ENCODE measurements around the gene MEIOSIN.

MEIOSIN gene

GRCh38 chr19:45757695-45758094 is 24.5 kb downstream of the MEIOSIN start:
- Histone ChIP-seq H3K4me3 (no peak overlapping the region), H3K9me3 (ENCODE audit: low read depth, low read length) (no peaks in the 10 kb centered on the region), H3K9ac (ENCODE audit: insufficient read length) (no peak overlapping the region), H3K27ac (no peak overlapping the region), H3K36me3 (ENCODE audit: insufficient read depth, low read length) (no peaks in the 10 kb centered on the region)
- DNase-seq (ENCODE audit: low read depth, low spot score) = no peak
- TF ChIP-seq FOXP2 (optimal IDR thresholded peaks at IDR 0.05; ENCODE audit: control extremely low read depth, extremely low read length, insufficient read depth) (no peak), POLR2AphosphoS5 (IDR thresholded peaks at IDR 0.05; ENCODE audit: borderline replicate concordance, low read depth, low read length) (no peak), EZH2 (IDR thresholded peaks at IDR 0.05) (no peak)

- no peaks in the 10 kb centered on the region for H3K9me3 ChIP-seq (ENCODE audit: low read depth, low read length)
- H3K4me3 ChIP-seq = no peak overlapping the region
- H3K36me3 ChIP-seq (ENCODE audit: insufficient read depth, low read length) = no peaks in the 10 kb centered on the region
- no peak for DNase-seq (ENCODE audit: low read depth, low spot score)
- H3K9ac ChIP-seq (ENCODE audit: insufficient read length) = no peak overlapping the region
- TF ChIP-seq EZH2 (IDR thresholded peaks at IDR 0.05) = no peak
- TF ChIP-seq FOXP2 (optimal IDR thresholded peaks at IDR 0.05; ENCODE audit: control extremely low read depth, extremely low read length, insufficient read depth) = no peak
- TF ChIP-seq POLR2AphosphoS5 (IDR thresholded peaks at IDR 0.05; ENCODE audit: borderline replicate concordance, low read depth, low read length) = no peak
- H3K27ac ChIP-seq = no peak overlapping the region
Observed at GRCh38 chr19:45758921-45759320, 25.7 kb downstream of the MEIOSIN start.

DNA sequence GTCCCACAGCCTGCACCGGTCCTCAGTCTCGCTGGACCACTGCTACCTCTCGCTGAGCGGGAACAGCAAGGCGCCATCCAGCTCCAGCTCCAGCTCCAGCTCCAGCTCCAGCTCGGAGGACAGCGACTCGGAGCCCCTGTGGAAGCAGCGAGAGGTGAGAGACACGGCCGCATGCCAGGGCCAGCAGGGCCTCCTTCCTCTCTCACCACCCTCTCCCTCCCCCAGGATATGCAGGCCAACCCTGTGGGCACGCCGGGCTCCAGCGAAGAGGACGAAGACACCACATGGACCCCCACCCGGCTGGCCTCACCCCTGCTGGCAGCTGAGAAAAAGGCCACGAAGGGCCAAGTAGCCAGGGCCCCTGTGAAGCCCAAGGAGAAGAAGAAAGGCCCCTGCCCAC is 28.5 kb downstream of the MEIOSIN start:
- no peak overlapping the region for H3K27ac ChIP-seq
- H3K9me3 ChIP-seq (ENCODE audit: low read depth, low read length) = no peaks in the 10 kb centered on the region
- H3K4me3 ChIP-seq = no peak overlapping the region
- no peak for DNase-seq (ENCODE audit: low read depth, low spot score)
- no peak overlapping the region for H3K9ac ChIP-seq (ENCODE audit: insufficient read length)
- TF ChIP-seq EZH2 (IDR thresholded peaks at IDR 0.05) = no peak
- TF ChIP-seq FOXP2 (optimal IDR thresholded peaks at IDR 0.05; ENCODE audit: control extremely low read depth, extremely low read length, insufficient read depth) = no peak
- TF ChIP-seq POLR2AphosphoS5 (IDR thresholded peaks at IDR 0.05; ENCODE audit: borderline replicate concordance, low read depth, low read length) = no peak
- no peaks in the 10 kb centered on the region for H3K36me3 ChIP-seq (ENCODE audit: insufficient read depth, low read length)

DNA sequence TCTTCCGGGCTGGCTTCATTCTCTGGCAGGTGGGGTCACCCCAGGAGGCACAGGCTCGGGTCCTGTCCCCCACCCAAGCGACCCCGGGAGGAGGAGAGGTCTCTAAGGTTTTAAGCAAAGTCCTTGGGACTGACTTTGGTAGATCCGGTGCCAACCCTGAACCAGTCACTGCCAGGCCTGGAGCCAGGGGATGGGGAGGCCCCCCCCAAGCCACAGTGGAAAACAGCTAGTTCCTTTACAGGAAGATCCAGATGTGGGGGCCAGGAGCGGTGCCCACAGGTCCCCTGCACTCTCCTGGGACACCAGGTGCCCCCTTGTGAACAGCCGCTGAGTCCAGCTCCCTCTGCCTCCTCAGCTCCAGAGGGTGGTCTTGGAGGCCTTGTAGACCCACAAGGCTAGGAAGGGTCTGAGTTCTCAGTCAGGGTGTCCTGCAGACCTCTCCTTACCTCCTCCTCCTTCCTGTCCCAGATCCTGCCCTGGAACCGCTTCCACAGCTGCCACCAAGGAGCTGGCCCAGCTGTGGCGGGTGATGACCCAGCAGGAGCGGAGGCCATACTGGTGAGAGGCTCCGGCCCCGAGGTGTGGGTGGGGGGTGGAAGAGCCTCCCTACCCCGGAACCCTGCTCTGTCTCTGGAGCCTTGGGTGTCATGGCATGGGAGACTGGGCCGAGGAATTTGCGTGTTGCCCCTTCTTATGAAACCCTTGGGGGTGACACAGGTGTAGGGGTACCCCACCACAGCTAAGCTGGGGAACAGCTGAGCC is 29.8 kb downstream of the MEIOSIN start:
- H3K9ac ChIP-seq (ENCODE audit: insufficient read length) = no peak overlapping the region
- TF ChIP-seq EZH2 (IDR thresholded peaks at IDR 0.05) (no peak), POLR2AphosphoS5 (IDR thresholded peaks at IDR 0.05; ENCODE audit: borderline replicate concordance, low read depth, low read length) (no peak), FOXP2 (optimal IDR thresholded peaks at IDR 0.05; ENCODE audit: control extremely low read depth, extremely low read length, insufficient read depth) (no peak)
- no peak overlapping the region for H3K27ac ChIP-seq
- no peak for DNase-seq (ENCODE audit: low read depth, low spot score)
- H3K9me3 ChIP-seq (ENCODE audit: low read depth, low read length) = no peaks in the 10 kb centered on the region
- H3K36me3 ChIP-seq (ENCODE audit: insufficient read depth, low read length) = no peaks in the 10 kb centered on the region
- no peak overlapping the region for H3K4me3 ChIP-seq

DNA sequence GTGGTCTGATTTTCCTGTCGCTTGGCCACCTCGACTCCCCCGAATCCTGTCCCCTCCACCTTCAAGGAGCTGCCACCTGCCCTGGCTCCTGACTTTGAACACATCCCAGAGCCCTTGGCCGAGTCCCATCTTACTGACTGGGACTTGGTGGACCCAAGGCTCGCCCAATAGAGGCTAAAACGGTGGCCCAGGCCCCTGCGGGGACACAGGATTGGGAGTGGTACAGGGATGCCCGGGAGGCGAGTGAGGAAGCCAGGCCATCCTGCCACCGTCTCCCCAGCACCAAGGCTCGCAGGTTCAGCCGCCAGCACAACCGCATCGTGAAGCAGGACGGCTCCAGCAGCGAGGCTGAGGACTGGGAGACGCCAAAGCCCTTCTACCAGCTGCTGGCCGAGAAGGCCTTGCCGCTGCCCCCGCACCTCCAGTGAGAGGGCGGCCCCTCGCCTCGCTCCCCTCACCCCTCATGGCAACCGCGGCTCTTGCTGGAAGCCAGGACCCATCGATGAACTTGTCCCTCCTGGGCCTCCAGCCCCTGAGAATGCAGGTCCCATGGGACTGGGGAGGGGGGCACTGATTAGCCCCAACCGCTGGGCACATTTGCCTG is 30.6 kb downstream of the MEIOSIN start:
- H3K27ac ChIP-seq = no peak overlapping the region
- no peaks in the 10 kb centered on the region for H3K36me3 ChIP-seq (ENCODE audit: insufficient read depth, low read length)
- no peak for DNase-seq (ENCODE audit: low read depth, low spot score)
- no peaks in the 10 kb centered on the region for H3K9me3 ChIP-seq (ENCODE audit: low read depth, low read length)
- no peak overlapping the region for H3K9ac ChIP-seq (ENCODE audit: insufficient read length)
- H3K4me3 ChIP-seq = no peak overlapping the region
- TF ChIP-seq EZH2 (IDR thresholded peaks at IDR 0.05) = no peak
- no peak for TF ChIP-seq POLR2AphosphoS5 (IDR thresholded peaks at IDR 0.05; ENCODE audit: borderline replicate concordance, low read depth, low read length)
- no peak for TF ChIP-seq FOXP2 (optimal IDR thresholded peaks at IDR 0.05; ENCODE audit: control extremely low read depth, extremely low read length, insufficient read depth)

DNA sequence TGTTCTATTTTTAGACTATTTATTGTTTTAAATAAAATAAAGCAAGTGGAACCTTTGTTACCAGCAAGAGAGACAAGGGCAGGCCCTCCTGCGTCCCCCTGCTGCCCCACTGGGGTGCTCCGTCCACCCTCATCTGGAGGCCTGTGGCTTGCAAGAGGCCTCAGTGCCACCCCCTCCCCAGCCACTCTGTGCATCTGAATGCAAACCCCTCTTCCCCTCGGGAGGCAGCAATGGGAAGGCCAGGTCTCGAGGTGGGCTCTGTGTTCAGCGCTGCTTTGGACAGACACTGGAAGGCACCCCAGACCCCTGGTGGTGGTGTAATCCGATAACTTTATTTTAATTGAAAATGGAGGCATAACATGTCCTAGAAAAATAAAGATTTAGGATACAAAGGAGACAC is 31.2 kb downstream of the MEIOSIN start:
- no peak for DNase-seq (ENCODE audit: low read depth, low spot score)
- Histone ChIP-seq H3K4me3 (no peak overlapping the region), H3K9me3 (ENCODE audit: low read depth, low read length) (no peaks in the 10 kb centered on the region), H3K36me3 (ENCODE audit: insufficient read depth, low read length) (no peaks in the 10 kb centered on the region), H3K9ac (ENCODE audit: insufficient read length) (no peak overlapping the region), H3K27ac (no peak overlapping the region)
- no peak for TF ChIP-seq FOXP2 (optimal IDR thresholded peaks at IDR 0.05; ENCODE audit: control extremely low read depth, extremely low read length, insufficient read depth)
- no peak for TF ChIP-seq EZH2 (IDR thresholded peaks at IDR 0.05)
- no peak for TF ChIP-seq POLR2AphosphoS5 (IDR thresholded peaks at IDR 0.05; ENCODE audit: borderline replicate concordance, low read depth, low read length)

- TF ChIP-seq FOXP2 (optimal IDR thresholded peaks at IDR 0.05; ENCODE audit: control extremely low read depth, extremely low read length, insufficient read depth) = no peak
- TF ChIP-seq POLR2AphosphoS5 (IDR thresholded peaks at IDR 0.05; ENCODE audit: borderline replicate concordance, low read depth, low read length) = peak; percentile 31; the same call in 1 of the 2 replicates
- Histone ChIP-seq H3K4me3 (no peak overlapping the region), H3K27ac (no peak overlapping the region), H3K36me3 (ENCODE audit: insufficient read depth, low read length) (no peaks in the 10 kb centered on the region), H3K9me3 (ENCODE audit: low read depth, low read length) (no peaks in the 10 kb centered on the region), H3K9ac (ENCODE audit: insufficient read length) (no peak overlapping the region)
- no peak for DNase-seq (ENCODE audit: low read depth, low spot score)
Observed at GRCh38 chr19:45764945-45765701, 31.9 kb downstream of the MEIOSIN start.

GRCh38 chr19:45765702-45766295 is 32.6 kb downstream of the MEIOSIN start:
- Histone ChIP-seq H3K27ac (no peak overlapping the region), H3K4me3 (no peak overlapping the region), H3K9ac (ENCODE audit: insufficient read length) (no peak overlapping the region), H3K9me3 (ENCODE audit: low read depth, low read length) (no peaks in the 10 kb centered on the region), H3K36me3 (ENCODE audit: insufficient read depth, low read length) (no peaks in the 10 kb centered on the region)
- no peak for DNase-seq (ENCODE audit: low read depth, low spot score)
- no peak for TF ChIP-seq POLR2AphosphoS5 (IDR thresholded peaks at IDR 0.05; ENCODE audit: borderline replicate concordance, low read depth, low read length)
- no peak for TF ChIP-seq FOXP2 (optimal IDR thresholded peaks at IDR 0.05; ENCODE audit: control extremely low read depth, extremely low read length, insufficient read depth)
- no peak for TF ChIP-seq EZH2 (IDR thresholded peaks at IDR 0.05)
